Thyroid gland (tissue), 4 donors: ENCODE measurements around the gene PRKRIP1. TPM values are rescaled to one million over a fixed set of nuclear protein-coding genes. Genes with fewer than 3 reads are reported as not detected.
"Not testable (repeated sequence)": the region's sequence is repeated elsewhere in the genome, so short reads cannot be mapped to it uniquely, and the experiment has no call there.

Source experiments
- DNase-seq, 2 donors: peaks; one replicate each; pipeline ENCODE4 v3.0.0-alpha.2; 2019
- H3K27ac ChIP-seq, 3 donors: fragments of 200-600 bp; sonication (generic); 1 replicate in 2 of 3; 2 replicates in 1 of 3; pipeline ENCODE4 v1.5.1; 2016 to 2019; ENCODE audit warnings: mild to moderate bottlenecking in 1 of 3, moderate library complexity in 1 of 3
- H3K27me3 ChIP-seq: fragments of 200-600 bp; sonication (generic); one replicate; pipeline ENCODE4 v1.5.1; 2019
- H3K36me3 ChIP-seq, 2 donors: fragments of 200-600 bp; sonication (generic); one replicate each; pipeline ENCODE4 v1.5.1; 2016 to 2019
- H3K4me1 ChIP-seq, 2 donors: fragments of 200-600 bp; sonication (generic); one replicate each; pipeline ENCODE4 v1.5.1; 2017 to 2019
- H3K4me3 ChIP-seq, 3 donors: fragments of 200-600 bp; sonication (generic); replicated peaks in 1 of 3; 1 replicate in 2 of 3; 2 replicates in 1 of 3; pipeline ENCODE4 v1.5.1; 2016; ENCODE audit warnings: mild to moderate bottlenecking in 1 of 3
- H3K9me3 ChIP-seq: fragments of 200-600 bp; sonication (generic); one replicate; pipeline ENCODE4 v1.5.1; 2017
- CTCF ChIP-seq, 6 experiments: fragments of 200-600 bp in 3 of 6; fragments of 450-650 bp in 3 of 6; sonication (generic) in 3 of 6; IDR thresholded peaks; one replicate each; pipeline ENCODE4 v1.5.1; 2016 to 2019; ENCODE audit warnings: antibody characterized with exemption in 6 of 6, mild to moderate bottlenecking in 2 of 6, inconsistent platforms in 1 of 6, moderate library complexity in 1 of 6
- POLR2A ChIP-seq, 2 donors: fragments of 450-650 bp; IDR thresholded peaks; one replicate each; pipeline ENCODE4 v1.6.1; 2017; ENCODE audit warnings: antibody characterized with exemption in 2 of 2, mild to moderate bottlenecking in 2 of 2, moderate library complexity in 1 of 2
- WGBS, 2 donors: methylation state at CpG; one replicate each; pipeline ENCODE4 v1.1.5; 2017; 5-methylcytosine and 5-hydroxymethylcytosine counted together
- intact Hi-C: fragments of 100-400 bp; cut with DNase I; formaldehyde crosslinking; loops from one replicate; pipeline ENCODE4 v1.15.1; 2023
- total RNA-seq, 4 donors: library from RNA; depleted of rRNA; stranded (reverse); fragments of >200 nt; gene quantifications; one replicate each; pipeline ENCODE4 v1.2.3, GENCODE V29; 2016

PRKRIP1 gene
- total RNA-seq, 4 donors from 2014 or later, result 31.8 to 43.7 (median 37.7) TPM

GRCh38 chr7:102376964-102377466 is 19.1 kb upstream of the PRKRIP1 start:
- Histone ChIP-seq H3K4me3 (no peak overlapping the region), H3K27ac (no peak overlapping the region), H3K9me3 (no peaks in the 10 kb centered on the region), H3K36me3 (peaks cover 13 to 34% of the 10 kb centered on the region in 2 donors), H3K27me3 (no peaks in the 10 kb centered on the region), H3K4me1 (no peaks in the 10 kb centered on the region)
- WGBS, 2 donors, result 85 to 95% methylated on average over 6 of the region's 6 CpGs
- no peak for DNase-seq
- TF ChIP-seq POLR2A (IDR thresholded peaks at IDR 0.05), result no peak
- TF ChIP-seq CTCF (IDR thresholded peaks at IDR 0.05), result no peak
- intact Hi-C loops, result no loop called here

GRCh38 chr7:102380837-102381236 is 15.3 kb upstream of the PRKRIP1 start:
- H3K4me3 ChIP-seq, DNase-seq, H3K9me3 ChIP-seq, H3K4me1 ChIP-seq, intact Hi-C loops, H3K27me3 ChIP-seq, H3K27ac ChIP-seq: not testable (repeated sequence)
- 81 to 84% methylated on average over 8 of the region's 8 CpGs for WGBS, 2 donors
- peaks cover 13 to 34% of the 10 kb centered on the region in 2 donors for H3K36me3 ChIP-seq

DNA sequence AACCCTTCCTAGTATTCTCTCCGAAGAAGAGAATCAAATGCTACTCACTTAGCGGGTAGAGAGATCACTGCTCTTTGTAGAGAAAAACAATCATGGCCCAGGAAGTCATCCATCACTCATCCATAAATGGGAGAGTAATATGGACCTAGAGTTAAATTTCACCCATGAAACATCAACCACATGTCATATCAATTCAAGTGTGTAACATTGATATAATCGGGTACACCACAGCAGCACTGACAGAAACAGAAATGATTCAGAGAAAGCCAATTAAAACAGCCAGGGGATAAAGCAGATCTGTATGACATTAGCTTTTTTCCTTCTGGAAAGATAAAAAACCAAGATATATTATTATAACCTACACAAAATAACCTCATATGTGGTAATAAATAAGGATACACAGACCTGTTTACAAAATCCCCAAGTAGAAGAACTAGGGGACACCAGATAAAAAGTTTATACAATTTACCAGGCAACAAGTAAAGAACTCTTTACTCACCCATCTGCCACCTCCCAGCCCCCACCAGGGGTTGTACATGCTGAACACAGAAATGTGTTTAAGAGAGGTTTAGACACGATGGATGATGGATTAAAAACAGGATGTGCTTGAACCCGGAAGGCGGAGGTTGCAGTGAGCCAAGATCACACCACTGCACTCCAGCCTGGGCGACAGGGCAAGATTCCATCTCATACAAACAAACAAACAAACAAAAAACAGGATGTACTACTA is 14.3 kb upstream of the PRKRIP1 start:
- intact Hi-C loops, H3K27ac ChIP-seq, H3K4me3 ChIP-seq, DNase-seq, H3K9me3 ChIP-seq, H3K4me1 ChIP-seq, H3K27me3 ChIP-seq: not testable (repeated sequence)
- 88 to 89% methylated on average over 6 to 7 of the region's 7 CpGs for WGBS, 2 donors
- H3K36me3 ChIP-seq, result peaks cover 13 to 31% of the 10 kb centered on the region in 2 donors

DNA sequence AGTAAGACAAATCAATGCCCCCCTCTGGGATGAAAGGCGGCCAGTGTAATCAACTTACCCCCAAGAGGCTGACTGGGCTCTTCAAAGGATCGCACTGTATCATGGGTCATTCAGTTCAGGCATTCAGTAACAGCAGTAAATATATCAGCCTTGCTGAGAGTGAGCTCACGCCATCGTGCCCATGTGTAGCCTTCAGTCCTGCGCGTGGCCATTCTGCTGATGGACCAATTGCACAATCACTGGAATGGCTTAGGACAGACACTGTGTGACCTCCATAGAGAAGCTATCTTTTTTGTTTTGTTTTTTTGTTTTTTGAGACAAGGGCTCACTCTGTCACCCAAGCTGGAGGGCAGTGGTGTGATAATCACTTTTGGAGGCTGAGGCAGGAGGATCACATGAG is 9.1 kb upstream of the PRKRIP1 start:
- Histone ChIP-seq H3K27me3 (no peaks in the 10 kb centered on the region), H3K4me3 (no peak overlapping the region), H3K36me3 (no peaks in the 10 kb centered on the region), H3K9me3 (no peaks in the 10 kb centered on the region), H3K4me1 (no peaks in the 10 kb centered on the region), H3K27ac (no peak overlapping the region)
- no peak for TF ChIP-seq POLR2A (IDR thresholded peaks at IDR 0.05)
- no peak for TF ChIP-seq CTCF (IDR thresholded peaks at IDR 0.05)
- no peak for DNase-seq
- 92 to 95% methylated on average over 6 of the region's 6 CpGs for WGBS, 2 donors
- intact Hi-C loops, result no loop called here

- intact Hi-C loops, result loop anchor here (2.0 to 10.0 kb wide), 2 partner anchors 111 to 845 kb away; no protein-coding TSS in a partner anchor
- no peak overlapping the region for H3K27ac ChIP-seq
- H3K9me3 ChIP-seq, result no peaks in the 10 kb centered on the region
- 77 to 98% methylated on average over 3 of the region's 3 CpGs for WGBS, 2 donors
- no peaks in the 10 kb centered on the region for H3K27me3 ChIP-seq
- no peak overlapping the region for H3K4me3 ChIP-seq
- no peak for DNase-seq
- no peaks in the 10 kb centered on the region for H3K4me1 ChIP-seq
- no peak for TF ChIP-seq CTCF (IDR thresholded peaks at IDR 0.05)
- no peak for TF ChIP-seq POLR2A (IDR thresholded peaks at IDR 0.05)
- H3K36me3 ChIP-seq, result no peaks in the 10 kb centered on the region
Observed at GRCh38 chr7:102389810-102390209, 6.4 kb upstream of the PRKRIP1 start.

- no peaks in the 10 kb centered on the region for H3K36me3 ChIP-seq
- 65 to 81% methylated on average over 9 to 12 of the region's 12 CpGs for WGBS, 2 donors
Observed at GRCh38 chr7:102390697-102391484, 5.3 kb upstream of the PRKRIP1 start.

More at GRCh38 chr7:102390697-102391484, 5.3 kb upstream of the PRKRIP1 start:
- no peak overlapping the region for H3K27ac ChIP-seq
- no peak overlapping the region for H3K4me3 ChIP-seq
- intact Hi-C loops, result loop anchor here (2.0 to 10.0 kb wide), 2 partner anchors 112 to 846 kb away; no protein-coding TSS in a partner anchor
- H3K4me1 ChIP-seq, result no peaks in the 10 kb centered on the region
- TF ChIP-seq POLR2A (IDR thresholded peaks at IDR 0.05), result no peak
- peak; percentile 85 to 95 (median 95) for TF ChIP-seq CTCF (IDR thresholded peaks at IDR 0.05)
- no peaks in the 10 kb centered on the region for H3K27me3 ChIP-seq
- H3K9me3 ChIP-seq, result no peaks in the 10 kb centered on the region
- peak; percentile 84 to 89 for DNase-seq
